HTR-8/SVneo (cell line): ENCODE data around the gene LRRC37A.
A peak's percentile ranks its signal among the peaks of the same experiment; 100 is the strongest.
"Not testable (repeated sequence)": the region's sequence is repeated elsewhere in the genome, so short reads cannot be mapped to it uniquely, and the experiment has no call there.

Experiments
- DNase-seq: peaks from one replicate; pipeline ENCODE4 v3.0.0; 2011; ENCODE audit warnings: low spot score, mixed read lengths; ENCODE audit not compliant: insufficient read length
- FAIRE-seq: peaks from 2 replicates; lab custom pipeline; 2011; peaks lifted over from hg19 to GRCh38; lab: Jason Lieb, UNC

Gene LRRC37A

DNA sequence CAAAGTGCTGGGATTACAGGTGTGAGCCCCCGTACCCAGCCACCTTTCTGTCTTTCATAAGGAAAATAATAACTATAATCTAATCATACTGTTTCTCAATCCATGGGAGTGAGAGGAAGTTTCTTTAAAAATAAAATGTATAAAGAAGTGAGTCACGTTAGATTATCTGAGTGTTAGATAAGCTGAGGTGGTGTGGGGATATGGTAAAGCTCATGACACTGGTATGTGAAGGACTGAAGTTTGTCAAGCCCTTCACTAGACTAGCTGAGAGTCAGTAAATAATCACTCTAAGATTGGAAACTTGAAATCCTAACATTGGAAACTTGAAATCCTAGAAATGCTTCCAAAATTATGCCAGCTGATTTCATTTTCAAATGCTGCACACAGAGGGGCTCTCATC is 9.4 kb upstream of the LRRC37A start:
- not testable (repeated sequence) for DNase-seq, FAIRE-seq

DNA sequence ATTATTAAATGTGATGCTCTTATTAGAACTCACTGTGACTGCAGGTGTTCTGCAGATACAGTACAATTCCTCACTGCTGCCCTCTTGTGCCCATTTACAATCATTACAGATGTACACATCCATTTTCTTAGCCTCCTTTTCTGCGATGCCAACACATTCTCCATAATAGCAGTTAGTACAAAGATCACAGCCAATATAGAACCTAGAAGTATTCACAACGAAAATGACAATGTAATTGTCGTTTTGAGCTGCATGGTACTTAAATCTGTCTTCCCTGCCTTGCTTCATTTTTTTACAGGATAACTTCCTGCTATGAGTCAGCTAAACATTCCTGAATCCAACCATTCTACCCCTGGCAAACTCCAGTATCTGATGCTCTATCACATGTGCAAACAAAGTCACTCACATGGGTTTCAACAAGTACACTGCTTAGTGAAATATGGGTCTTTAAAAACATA is 8.1 kb upstream of the LRRC37A start:
- not testable (repeated sequence) for FAIRE-seq
- DNase-seq = peak; percentile 44

- FAIRE-seq = not testable (repeated sequence)
These were observed 7.3 kb upstream of the LRRC37A start for GRCh38 chr17:46287587-46287986.

GRCh38 chr17:46290906-46291546 is 3.9 kb upstream of the LRRC37A start:
- FAIRE-seq, DNase-seq: not testable (repeated sequence)

More at GRCh38 chr17:46287587-46287986, 7.3 kb upstream of the LRRC37A start:
- DNase-seq = not testable (repeated sequence)

DNA sequence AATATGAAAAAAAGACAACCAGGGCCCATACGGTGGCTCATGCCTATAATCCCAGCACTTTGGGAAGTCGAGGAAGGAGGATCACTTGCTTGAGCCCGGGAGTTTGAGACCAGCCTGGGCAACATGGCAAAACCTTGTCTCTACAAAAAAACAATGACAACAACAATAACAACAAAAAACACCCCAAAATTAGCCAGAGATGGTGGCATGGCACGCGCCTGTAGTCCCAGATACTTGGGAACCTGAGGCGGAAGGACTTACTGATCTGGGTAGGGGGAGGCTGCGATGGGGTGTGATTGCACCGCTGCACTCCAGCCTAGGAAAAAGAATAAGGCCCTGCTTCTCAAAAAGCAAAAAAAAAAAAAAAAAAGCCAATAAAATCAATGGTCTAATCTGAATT is 3.3 kb upstream of the LRRC37A start:
- not testable (repeated sequence) for DNase-seq, FAIRE-seq

GRCh38 chr17:46341220-46341619 is 46.3 kb downstream of the LRRC37A start:
- FAIRE-seq, DNase-seq: not testable (repeated sequence)

GRCh38 chr17:46342131-46342530 is 47.2 kb downstream of the LRRC37A start:
- FAIRE-seq = not testable (repeated sequence)

GRCh38 chr17:46348345-46348744 is 53.4 kb downstream of the LRRC37A start:
- DNase-seq, FAIRE-seq: not testable (repeated sequence)

More at GRCh38 chr17:46342131-46342530, 47.2 kb downstream of the LRRC37A start:
- DNase-seq = not testable (repeated sequence)

GRCh38 chr17:46349060-46349459 is 54.1 kb downstream of the LRRC37A start:
- DNase-seq, FAIRE-seq: not testable (repeated sequence)

- not testable (repeated sequence) for DNase-seq, FAIRE-seq
These were observed 58.9 kb downstream of the LRRC37A start for GRCh38 chr17:46353856-46354255.

DNA sequence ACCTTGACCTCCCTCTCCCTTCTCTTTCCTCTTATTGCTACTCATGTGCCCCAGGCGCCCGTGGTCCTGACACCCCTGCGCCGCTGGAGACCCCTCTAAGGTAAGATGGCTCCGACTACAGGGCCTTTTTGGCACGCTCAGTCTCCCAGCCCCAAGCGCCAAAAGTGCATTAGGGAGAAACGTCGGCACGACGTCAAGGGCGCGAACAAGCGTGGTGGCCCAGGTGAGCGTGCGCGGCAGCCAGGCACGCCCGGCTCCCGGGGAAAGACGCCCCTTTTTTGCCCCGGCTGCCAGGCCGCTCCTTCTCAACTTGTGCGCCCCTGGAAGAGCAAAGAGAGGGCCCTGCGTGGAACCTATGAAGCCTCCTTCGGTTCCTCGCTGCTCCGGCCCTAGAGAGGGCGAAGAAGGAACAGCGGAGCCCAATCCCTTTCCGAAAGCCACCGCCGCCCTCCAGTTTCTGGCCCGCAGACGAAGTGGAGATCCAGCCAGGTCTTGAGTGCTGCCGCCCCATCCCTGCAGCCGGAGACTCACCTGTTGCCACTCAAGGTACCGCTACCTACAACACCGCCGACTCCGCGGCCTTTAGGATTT is 66.3 kb downstream of the LRRC37A start:
- DNase-seq = not testable (repeated sequence)
- FAIRE-seq = peak; percentile 58

DNA sequence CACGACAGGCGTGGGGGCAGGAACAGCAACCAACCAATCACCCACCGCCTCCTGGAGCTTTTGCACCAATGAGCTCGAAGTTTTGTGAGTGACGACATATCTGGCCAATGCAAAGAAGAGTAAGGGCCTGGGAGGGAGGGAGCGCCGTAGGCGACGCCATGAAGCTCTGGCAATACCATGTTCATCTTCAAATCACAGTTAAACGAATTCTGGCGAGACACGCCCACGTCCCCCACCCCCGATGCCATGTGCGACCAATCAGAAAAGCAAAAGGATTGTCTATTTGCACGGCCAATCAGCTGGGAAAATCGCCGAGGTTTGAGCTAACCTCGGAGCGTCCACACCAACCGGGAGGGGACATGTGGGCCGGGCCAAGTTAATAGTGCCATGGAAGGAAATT is 66.8 kb downstream of the LRRC37A start, which contains the start of gene ARL17B:
TSS of gene ARL17B (minus strand) at position 12 of the 400 bp plus-strand sequence. CDS start 3,369 bp downstream, outside the sequence.
- not testable (repeated sequence) for DNase-seq
- FAIRE-seq = peak; percentile 98

DNA sequence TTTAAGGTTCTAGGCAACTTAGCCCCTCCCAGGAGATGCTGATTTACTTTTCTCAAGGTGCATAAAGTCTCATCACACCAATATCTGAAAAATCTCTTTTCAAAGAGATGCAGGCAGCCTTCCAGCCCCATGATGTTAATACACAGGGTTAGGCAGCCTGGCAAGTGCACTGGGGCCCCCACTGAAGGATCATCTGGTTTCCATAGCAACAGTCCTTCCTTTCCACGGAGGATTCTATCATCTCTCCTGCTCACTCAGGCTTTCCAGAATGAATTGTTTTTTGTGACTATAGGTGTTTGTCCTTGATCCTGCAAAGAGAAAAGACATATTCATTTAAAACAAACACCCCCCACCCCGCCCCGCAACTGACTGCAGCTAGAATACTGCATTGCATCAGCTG is 72.6 kb downstream of the LRRC37A start:
- DNase-seq, FAIRE-seq: not testable (repeated sequence)

GRCh38 chr17:46372236-46373229 is 77.6 kb downstream of the LRRC37A start:
- DNase-seq = not testable (repeated sequence)
- peak; percentile 90 for FAIRE-seq

DNA sequence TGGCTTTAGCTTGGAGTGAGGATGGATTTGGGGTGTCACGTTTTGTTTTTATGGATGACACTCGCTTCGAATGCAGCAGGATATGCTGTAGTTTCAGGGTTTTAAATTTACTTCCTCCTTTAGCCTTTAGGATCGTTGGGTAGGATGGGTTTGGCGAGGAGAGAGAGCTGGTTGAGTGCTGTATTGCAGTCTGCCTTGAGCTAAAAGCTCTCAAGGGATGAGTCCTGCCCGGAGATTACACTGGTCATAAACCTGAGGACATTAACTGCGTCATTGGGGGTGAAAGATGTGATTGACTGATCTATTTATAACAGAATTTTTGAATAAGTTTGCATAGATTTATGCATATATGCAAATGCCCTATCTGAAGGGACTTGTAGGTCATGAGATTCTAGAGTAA is 78.5 kb downstream of the LRRC37A start:
- FAIRE-seq = peak; percentile 40
- DNase-seq = not testable (repeated sequence)

GRCh38 chr17:46383118-46383517 is 88.2 kb downstream of the LRRC37A start:
- peak; percentile 72 for FAIRE-seq
- not testable (repeated sequence) for DNase-seq

DNA sequence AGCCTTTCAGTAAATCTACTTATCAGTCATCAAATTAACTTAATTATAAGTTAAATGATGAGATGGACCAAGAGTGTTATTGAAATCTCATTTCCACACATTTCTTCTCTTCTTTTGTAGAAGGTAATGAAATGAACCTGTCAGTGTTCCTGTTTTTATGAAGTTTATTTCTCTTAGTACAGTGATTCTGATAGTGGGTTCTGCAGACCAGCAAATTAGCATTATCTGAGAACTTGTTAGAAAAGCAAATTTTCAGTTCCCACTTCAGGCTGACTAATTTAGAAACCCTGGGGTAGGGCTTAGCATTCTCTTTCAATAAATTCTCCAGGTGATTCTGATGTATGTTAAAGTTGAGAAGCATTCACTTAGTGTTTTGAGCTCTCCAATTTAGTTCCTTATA is 90.6 kb downstream of the LRRC37A start:
- not testable (repeated sequence) for DNase-seq, FAIRE-seq
